Stimulated activated CD4-positive, alpha-beta T cell treated with anti-CD3 and anti-CD28 coated beads, TNF-alpha, amount 100 ng/mL, for 4 hours (primary cell): Measurements from ENCODE around the gene OPCML.

Source experiments
- DNase-seq, 3 experiments: peaks; one replicate each; pipeline ENCODE4 v3.0.0-alpha.2; 2020; ENCODE audit warnings: low read depth in 3 of 3

Gene OPCML

DNA sequence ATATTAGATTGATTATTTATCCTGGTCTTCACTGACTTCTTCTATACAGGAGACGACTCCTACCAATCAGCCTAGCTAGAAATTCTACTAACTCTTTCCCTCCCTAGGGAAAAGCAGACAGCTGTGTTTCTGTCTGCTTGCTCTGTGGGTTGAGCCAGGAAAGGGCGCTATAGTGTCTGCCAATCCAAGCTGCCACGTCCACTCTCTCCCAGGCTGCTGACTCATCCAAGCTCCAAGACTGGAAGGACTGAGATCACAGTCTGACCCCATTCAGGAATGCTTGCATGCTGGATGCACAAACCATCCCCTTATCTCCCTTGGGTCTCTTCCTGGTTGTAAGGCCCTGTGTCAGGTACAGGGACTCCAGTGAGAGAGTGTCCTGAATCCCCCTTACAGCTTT, 955.6 kb downstream of the OPCML start:
- no peak for DNase-seq

DNA sequence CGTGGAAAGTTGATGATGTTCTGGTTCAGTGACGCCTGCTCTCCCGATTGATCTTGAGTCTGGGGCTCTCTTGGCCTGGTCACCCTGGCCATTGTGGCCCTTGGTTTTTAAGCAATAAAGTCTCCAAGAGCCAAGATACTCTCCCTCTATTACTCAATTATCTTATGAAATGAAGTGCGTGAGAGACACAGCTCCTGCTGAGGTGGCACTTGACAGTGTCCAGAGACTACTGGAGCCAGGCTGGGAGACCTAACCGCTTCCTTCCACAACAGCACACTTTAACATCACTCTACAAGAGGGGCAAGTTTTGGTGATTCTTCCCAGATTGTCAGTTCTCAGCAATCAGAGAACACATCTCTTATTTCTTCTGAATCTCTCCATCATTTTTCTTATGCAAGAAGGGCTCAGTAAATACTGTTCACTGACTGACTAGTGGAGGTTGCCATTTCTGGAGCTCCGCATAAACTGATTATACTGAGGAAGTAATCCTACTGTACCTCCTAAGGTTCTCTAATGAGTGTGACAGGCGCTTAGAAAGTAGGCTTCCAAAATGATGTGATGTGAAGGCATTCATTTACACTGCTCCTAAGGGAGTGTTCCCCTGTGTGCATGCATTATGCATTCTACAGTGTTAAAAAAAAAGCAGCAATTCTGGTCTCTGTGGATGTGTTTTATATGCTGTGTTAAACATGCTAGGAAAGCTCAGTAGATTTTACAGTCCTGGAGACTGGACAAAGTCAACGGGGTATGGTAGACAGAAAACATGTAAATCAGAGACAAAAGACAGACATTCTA, 968.0 kb downstream of the OPCML start:
- no peak for DNase-seq

DNA sequence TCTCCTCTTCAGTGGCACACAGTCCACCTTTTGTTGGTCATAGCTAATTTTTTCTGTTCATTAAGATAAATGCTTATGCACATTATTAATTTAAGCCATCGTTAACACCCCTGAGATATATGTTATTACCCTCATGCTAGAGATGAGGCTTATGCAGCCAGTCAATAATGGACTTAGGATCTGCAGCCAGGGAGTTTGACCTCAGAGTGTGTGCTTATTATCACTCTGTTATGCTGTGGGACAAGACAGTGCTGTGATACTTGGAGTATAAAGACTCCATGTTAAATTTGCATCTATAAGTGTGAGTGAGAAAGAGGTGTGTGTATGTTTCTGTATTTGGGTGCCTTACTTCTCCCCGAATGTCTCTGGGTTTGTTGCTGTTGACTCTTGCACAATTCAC, 969.3 kb downstream of the OPCML start:
- DNase-seq = no peak

DNA sequence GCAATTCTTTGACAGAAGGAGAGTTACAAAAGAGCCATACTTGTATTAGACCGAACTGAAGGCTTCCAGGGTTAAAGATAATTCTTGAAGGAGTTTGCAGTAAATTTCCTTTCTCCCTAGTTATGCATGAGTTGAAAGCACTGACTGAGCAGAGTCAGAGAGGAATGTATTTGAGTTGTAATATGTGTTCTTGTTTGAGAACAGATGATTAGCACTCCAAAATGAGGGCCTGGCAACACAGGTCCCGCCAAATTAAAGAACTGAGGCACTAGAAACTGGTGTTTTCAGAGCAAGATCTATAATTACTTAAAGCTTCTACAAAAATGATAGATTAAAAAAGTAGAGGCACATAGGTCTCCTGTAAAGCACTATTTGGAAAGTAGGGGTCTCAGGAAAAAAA, 970.4 kb downstream of the OPCML start:
- no peak for DNase-seq

DNA sequence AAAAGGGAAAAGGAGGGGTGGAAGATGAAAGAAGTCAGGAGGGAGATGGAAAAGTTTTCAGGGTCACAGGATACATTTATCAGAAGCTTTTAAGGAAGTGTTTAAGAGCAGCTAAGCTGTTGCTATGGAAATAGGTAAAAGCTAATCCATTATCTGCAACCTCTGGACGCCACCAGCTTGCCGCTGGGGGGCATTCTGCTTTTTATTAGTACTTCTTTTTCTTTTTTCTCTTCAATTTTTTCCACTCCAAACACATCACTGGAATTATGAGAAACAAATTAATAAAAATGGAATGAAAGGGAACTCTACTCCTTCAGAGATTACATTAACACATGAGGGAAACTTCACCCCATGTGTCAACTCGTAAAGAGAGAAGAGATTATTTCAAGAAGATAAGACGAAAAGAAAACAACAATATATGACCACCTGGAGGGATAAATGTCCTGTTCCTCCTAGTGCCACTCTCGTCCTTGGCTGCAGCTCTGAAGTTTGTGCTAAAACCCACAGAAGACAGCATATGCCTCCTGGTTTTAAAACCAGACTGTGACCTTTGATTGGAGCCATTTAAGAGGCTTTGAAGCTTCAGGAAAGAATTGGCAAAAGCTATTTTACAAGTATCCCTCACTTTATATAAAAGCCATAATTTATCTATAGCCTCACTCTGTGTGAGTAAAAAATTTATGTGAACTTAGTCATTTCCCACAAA, 972.8 kb downstream of the OPCML start:
- no peak for DNase-seq

DNA sequence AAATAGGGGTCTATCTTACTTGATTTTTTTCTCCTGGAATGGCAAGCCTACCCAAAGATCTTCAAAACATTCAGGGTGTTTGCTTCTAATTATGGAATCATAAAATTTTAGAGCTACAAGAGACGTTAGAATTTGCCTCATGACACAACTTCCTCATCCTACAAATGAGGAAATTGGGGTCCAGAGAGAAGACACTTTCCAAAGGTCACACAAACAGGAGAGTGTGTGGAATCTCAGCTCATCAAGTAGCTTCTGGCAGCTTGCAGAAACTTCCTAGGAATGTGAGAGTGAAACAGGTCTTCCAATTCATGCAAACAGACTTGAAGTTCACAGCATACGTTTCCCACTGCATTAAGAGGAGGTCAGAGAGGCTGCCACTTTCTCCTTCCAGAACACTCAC, 976.0 kb downstream of the OPCML start:
- DNase-seq = no peak

DNA sequence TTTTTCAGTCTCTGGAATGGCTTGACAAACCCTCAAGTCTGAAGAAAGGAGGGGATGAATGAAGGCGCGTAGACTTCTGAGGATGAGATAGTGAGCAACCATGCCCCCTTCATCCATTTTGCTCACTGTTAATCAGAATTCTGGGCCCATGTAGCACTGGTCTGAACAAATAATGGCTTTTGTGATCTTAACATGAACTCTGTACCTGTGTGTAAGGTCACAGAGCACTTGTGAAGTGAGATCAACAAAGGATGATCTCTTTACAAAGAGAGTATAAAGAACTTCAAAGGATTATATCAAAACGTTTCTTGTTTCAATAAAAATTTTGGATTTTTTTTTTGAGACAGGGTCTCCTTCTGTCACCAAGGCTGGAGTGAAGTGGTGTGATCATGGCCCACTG, 976.7 kb downstream of the OPCML start:
- DNase-seq = no peak

DNA sequence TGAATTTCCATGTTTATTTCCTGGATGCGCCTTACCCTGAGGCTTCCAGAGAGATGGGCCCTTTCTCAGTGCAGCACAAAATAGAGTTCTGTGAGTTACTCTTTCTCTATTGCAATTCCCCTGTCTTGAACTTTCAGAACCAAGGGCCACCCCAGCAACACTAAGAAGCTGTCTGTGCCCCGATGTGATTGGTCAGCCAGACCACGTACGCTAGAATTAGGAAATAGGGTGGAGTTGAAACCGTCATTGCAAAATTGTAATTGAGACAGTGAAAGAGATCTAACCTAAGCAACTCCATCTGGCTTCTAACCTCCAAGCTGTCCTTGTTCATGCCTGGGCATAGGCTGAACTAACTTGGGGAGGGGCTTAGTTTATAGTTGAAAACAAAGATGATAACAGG, 981.3 kb downstream of the OPCML start:
- DNase-seq = no peak

DNA sequence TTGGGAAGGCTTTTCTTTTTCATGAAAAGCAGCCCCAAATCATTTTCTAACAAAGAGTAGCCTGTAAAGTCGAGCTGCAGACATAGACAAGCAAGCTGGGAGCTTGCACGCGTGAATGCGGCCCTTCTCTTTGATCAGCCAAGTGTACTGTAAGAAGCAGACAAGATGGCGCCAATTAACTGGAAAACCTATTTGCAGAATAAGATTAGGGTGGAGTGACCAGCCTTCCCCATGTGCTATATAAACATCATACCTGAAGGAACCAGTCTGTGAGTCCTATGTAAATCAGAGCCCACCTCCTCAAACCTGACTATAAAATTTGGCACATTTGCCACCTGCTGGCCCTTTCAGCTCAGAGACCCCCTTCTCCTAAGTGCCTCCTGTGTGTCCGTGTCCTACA, 982.7 kb downstream of the OPCML start:
- DNase-seq = no peak

DNA sequence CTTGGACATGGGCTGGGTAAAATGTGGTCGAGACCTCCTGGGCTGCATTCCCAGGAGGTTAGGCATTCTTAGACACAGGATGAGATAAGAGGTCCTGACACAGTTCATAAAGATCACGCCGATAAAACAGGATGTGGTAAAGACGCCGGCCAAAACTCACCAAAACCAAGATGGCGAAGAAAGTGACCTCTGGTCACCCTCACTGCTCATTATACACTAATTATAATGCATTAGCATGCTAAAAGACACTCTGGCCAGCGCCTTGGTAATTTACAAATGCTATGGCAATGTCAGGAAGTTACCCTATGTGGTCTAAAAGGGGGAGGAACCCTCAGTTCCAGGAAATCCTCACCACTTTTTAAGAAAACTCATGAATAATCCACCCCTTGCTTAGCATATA, 983.3 kb downstream of the OPCML start:
- DNase-seq = no peak

DNA sequence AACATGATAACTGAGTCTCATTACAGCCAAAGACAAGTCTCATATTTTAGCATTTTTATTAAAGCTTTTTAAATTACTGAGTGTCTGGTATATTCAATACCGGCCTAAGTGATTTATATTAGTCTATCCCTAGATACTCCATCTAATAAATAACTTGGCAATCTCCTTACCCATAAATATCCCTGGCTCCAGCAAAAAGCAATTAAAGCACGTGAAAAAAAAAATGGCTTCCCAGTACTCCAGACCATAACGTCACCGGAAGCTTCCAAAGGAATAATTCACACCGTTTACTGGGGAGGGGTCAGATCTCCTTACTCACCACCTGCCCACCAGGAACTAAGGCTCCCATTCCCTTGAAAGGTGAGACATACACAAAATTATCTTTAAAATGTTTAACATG, 988.3 kb downstream of the OPCML start:
- no peak for DNase-seq

DNA sequence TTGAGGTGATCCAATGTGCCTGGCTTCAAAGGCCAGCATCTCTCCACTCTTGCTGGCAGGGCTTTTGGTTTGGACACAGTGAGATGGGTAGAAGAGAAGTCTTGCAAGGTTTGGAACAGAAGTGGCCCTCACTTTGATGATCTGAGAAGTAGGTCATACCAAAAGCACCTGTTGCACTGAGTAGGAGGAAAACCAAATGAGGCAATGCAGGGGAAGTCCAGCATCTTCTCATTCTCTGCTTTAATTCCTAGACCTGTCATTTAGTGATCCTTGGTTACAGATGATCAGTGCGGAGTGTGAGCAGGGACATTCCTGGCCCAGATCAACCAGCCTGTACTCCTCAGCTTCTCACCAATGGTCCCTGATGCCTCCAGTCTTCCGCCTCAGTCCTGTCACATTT, 990.5 kb downstream of the OPCML start:
- DNase-seq = no peak

DNA sequence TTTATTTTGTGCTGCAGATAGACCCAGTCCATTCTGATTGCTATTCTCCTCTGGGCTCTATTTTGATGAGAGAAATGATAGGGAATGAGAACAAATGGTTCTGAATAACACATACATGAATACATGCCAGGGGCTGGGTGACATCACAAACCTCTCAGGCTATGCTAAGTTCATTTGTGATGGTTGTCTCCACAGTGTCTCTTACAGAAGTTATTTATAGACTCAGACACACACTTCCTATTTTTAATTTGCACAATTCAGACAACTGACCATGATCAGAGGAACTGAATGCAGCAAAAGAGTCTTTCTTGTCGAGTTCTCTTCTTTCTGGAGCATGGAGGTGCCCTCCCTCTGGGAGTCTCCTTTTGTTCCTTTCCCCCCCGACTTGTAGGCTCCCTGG, 991.7 kb downstream of the OPCML start:
- no peak for DNase-seq

DNA sequence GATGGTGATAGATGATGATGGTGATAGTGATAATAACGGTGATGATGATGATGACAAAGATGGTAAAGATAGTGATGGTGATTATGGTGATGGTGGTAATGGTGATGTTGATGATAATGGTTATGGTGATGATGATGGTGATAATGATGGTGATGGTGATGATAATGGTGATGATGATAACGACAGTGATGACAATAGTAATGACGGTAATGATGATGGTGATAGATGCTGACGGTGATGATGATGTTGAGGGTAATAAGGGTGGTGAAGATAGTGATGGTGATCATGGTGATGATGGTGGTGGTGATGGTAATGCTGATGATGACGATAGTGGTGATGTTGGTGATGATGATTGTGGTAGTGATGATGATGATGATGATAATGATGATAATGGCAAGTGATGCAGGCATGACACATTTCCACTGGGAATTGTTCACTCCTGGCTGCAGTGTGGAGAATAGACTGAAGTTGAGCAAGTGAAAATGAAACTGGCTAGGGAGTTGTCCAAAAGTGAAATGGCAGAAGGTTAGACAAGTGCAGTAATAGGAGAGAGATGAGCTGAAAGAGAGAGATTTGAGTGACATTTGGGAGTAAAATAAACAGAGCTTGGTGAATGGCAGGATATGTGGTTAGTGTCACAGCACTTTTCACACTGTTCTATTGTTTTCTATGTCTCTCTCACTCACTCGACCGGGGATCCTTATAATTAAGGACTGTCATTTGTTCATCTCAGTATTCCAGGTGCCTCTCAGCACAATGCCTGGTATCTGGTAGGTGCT, 992.5 kb downstream of the OPCML start:
- no peak for DNase-seq

DNA sequence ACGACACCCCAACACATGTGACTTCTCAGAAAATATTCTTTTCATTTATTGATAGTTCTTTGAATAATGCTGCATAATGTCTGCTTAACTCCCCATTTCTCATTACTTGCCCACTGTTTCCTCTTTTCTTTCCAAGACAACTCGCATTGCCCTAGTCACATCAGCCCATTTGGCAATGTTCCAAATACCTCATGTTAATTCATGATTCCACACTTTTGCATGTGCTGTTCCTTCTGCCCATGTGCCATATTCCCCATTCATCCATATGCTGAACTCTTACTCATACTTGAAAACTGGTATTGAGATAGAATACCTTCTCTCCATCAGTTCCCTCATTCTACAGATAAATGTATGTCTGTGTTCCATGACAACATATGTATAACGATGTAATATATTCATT, 993.7 kb downstream of the OPCML start:
- DNase-seq = no peak

DNA sequence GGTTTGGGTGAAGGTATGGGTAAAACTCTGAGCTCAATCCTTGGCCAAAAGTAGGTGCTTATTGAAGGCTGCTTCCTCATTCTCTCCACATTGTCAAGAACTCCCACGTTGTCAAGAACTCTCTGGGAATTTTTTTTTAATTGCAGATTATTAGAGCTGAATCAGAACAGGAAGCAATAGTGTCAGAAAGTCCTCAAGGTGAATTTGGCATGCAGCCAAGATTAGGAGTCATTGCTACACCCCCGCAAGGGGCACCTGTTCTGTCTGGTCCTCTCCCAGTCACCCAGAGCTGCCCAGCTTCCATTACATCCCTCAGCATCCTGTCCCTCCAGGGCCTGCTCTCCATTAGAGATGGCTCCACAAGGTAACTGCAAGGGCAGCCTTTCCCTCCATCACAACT, 996.5 kb downstream of the OPCML start:
- DNase-seq = no peak

DNA sequence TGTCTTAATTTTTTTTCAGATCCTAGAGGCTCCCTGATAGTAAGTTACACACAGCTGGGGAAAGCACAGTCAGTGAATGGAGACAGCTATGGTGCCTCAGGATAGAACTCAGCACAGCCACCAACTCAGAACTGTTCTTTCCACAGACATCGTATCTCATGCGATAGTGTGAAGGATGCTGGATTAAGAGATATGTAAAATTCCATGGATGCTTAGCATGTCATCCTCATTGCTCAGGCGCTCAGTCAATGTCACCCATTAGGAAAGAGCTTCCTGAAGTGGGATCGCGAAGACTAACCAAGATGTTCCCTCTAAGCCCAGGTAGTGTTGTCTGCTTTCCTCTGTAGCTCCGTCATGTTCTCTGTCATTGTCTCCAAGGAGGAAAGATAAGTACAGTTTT, 1000.4 kb downstream of the OPCML start:
- DNase-seq = no peak

DNA sequence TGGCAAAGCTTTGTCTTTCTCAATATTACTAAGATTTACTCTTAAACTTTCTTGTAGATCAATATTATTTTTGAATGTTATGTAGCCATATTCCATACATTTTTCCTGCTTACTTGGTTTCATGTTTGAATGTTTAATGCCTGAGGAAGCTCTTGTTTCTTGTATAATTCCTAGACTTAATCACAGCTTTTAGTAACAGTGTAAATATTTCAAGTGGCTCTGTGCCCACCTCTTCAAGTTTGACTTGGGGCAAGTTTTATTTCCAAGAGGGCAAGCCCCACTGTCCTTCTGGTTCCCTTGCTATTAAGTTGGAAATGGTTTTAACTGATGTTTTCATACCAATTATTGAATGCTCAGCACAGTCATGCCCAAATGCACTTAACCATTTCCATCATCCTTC, 1004.1 kb downstream of the OPCML start:
- no peak for DNase-seq

DNA sequence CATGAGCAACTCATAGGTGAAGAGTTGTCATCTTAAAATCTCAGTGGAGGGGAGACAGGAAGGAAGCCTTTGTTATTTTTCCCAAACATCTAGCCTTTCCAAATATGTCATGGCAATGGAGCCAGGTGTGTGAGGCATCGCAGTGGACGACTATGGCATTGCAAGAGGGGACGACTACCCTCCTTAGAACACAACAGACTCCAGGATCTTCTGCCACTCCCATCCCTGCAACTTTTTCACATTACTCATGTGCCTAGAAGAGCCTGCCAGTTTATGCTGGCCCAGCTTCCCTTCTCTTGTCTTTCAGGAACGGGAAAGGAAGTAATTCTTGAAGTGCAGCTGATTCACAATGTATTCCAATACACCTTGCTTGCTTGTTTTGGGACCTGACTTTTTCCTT, 1008.4 kb downstream of the OPCML start:
- DNase-seq = no peak

DNA sequence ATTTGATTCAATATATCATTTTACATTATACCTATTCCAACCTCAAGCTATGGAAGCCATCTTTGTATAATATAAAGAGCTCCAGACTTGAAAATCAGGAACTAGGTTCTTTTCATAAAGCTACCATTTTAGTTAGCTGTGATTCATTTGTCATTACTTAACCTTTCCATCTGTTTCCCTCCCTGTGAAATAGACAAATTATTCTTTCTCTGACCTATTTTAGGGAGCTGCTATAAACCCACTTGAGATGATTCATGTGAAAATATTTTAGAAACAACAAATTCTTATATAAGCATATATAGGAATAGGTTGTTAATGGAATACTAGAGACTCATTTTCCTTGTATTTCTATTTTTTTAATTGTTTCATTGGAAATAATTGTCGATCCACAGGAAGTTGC, 1012.1 kb downstream of the OPCML start:
- DNase-seq = no peak

DNA sequence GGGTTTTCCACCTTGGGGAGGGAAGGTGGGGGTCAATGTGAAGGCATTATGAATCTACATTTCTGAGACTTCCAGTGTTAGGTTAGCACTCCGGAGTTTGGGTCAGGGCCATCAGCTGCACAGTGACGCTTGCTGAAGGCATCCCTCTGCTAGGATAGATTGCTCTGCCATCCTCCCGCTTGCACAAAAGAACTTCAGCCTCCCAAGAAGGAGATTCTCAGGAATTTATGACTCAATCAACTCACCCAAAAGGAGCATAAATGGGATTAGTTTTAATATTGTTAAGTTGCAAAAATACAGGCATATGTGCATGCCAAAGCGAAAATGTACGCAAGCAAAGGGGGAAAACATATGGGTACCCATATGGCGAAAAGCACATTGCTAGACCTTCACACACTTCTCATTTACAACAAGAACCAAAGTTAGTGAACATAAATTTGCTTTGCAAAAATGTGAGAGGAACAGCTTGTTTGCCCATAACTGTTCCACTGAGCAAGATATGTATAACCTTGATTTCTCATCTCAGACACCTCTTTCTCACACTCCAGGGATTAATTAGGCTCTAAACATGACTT, 1013.0 kb downstream of the OPCML start:
- no peak for DNase-seq

DNA sequence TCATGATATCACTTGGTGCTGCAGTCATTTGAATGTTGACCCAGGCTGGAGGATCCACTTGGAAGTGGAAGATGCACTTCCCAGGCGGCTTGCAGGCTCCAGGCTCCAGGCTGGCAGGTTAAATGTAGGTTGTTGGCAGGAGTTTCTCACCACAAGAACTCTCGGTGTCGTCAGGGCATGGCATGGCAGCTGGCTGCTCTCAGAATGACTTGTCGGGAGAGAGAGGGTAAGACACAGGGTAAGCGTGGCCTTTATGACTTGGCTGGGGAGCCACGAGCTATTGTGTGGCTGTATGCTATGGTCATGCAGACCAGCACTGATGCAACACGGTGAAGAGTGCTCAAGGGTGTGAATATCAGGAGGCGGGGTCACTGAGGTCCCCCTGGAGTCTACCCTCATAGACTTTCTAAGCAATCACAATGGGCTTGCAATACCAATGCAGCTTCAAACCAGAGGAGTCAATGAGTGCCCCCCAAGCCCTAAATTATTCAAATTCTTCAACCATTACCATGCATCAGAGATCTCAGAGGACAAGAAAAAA, 1027.7 kb downstream of the OPCML start:
- no peak for DNase-seq
